Measurements from ENCODE around the gene KRT77. TPM values are rescaled to one million over a fixed set of nuclear protein-coding genes. Genes with fewer than 3 reads are reported as not detected.

The KRT77 gene
- total RNA-seq, 1 donor = not detected

DNA sequence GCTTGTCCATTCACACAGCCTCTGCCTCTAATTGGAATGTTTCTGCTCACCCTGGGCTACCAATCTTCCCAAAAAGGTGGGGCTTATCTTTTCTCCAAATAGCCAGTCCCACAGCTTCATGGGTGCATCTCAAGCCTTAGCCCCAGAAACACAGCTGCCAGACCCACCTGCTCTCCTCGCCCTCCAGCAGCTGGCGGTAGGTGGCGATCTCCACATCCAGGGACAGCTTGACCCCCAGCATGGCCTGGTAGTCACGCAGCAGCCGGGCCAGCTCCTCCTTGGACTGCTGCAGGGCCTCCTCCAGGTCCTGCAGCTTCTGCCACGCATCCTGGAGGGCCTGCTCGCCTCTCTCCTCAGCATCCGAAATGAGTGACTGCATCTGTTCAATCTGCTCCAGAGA is 11.1 kb downstream of the KRT77 start:
- Histone ChIP-seq H3K79me2 (ENCODE audit: insufficient read depth, low read length) (no peaks in the 10 kb centered on the region), H3K27me3 (ENCODE audit: insufficient read depth, low read length) (peaks cover 55% of the 10 kb centered on the region), H4K20me1 (ENCODE audit: insufficient read depth, low read length) (no peaks in the 10 kb centered on the region)

DNA sequence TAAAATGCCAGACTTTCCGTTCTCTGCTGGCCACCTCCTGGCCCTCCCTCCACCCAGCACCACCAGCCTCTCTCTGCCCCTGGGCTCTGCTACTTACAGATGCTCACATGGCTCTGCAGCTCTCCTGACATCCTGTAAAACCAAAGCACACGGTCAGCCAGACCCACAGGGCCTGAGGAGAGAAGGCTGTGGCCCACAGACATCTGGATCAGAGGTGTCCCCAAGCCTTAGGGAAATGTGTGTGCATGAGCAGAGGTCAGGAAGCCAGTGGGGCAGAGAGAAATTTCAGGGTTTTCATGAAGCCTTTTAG is 11.5 kb downstream of the KRT77 start:
- Histone ChIP-seq H2AFZ (ENCODE audit: low read length) (no peak overlapping the region), H3K4me1 (ENCODE audit: insufficient read depth, low read length) (no peaks in the 10 kb centered on the region), H4K20me1 (ENCODE audit: insufficient read depth, low read length) (no peaks in the 10 kb centered on the region), H3K27me3 (ENCODE audit: insufficient read depth, low read length) (peaks cover 53% of the 10 kb centered on the region), H3K9me3 (ENCODE audit: low read depth, low read length) (no peaks in the 10 kb centered on the region), H3K36me3 (ENCODE audit: insufficient read depth, low read length) (no peaks in the 10 kb centered on the region), H3K4me2 (ENCODE audit: insufficient read depth, low read length) (no peak overlapping the region), H3K27ac (ENCODE audit: low read depth, low read length) (no peak overlapping the region), H3K79me2 (ENCODE audit: insufficient read depth, low read length) (no peaks in the 10 kb centered on the region), H3K4me3 (ENCODE audit: insufficient read depth, low read length) (no peak overlapping the region)
- TF ChIP-seq, protein P1, sequence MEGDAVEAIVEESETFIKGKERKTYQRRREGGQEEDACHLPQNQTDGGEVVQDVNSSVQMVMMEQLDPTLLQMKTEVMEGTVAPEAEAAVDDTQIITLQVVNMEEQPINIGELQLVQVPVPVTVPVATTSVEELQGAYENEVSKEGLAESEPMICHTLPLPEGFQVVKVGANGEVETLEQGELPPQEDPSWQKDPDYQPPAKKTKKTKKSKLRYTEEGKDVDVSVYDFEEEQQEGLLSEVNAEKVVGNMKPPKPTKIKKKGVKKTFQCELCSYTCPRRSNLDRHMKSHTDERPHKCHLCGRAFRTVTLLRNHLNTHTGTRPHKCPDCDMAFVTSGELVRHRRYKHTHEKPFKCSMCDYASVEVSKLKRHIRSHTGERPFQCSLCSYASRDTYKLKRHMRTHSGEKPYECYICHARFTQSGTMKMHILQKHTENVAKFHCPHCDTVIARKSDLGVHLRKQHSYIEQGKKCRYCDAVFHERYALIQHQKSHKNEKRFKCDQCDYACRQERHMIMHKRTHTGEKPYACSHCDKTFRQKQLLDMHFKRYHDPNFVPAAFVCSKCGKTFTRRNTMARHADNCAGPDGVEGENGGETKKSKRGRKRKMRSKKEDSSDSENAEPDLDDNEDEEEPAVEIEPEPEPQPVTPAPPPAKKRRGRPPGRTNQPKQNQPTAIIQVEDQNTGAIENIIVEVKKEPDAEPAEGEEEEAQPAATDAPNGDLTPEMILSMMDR (IDR thresholded peaks at IDR 0.05; ENCODE audit: extremely low read depth, low read depth, low read length) = no peak
- no peak for DNase-seq (ENCODE audit: insufficient read length, low spot score, missing footprints)

More for the DNA sequence above, 11.1 kb downstream of the KRT77 start:
- no peak for DNase-seq (ENCODE audit: insufficient read length, low spot score, missing footprints)
- no peaks in the 10 kb centered on the region for H3K4me1 ChIP-seq (ENCODE audit: insufficient read depth, low read length)
- no peak overlapping the region for H3K4me2 ChIP-seq (ENCODE audit: insufficient read depth, low read length)
- no peak overlapping the region for H3K4me3 ChIP-seq (ENCODE audit: insufficient read depth, low read length)
- TF ChIP-seq, protein P1 (IDR thresholded peaks at IDR 0.05; ENCODE audit: extremely low read depth, low read depth, low read length) = no peak
- H2AFZ ChIP-seq (ENCODE audit: low read length) = no peak overlapping the region
- H3K36me3 ChIP-seq (ENCODE audit: insufficient read depth, low read length) = no peaks in the 10 kb centered on the region
- H3K27ac ChIP-seq (ENCODE audit: low read depth, low read length) = no peak overlapping the region
- no peaks in the 10 kb centered on the region for H3K9me3 ChIP-seq (ENCODE audit: low read depth, low read length)

DNA sequence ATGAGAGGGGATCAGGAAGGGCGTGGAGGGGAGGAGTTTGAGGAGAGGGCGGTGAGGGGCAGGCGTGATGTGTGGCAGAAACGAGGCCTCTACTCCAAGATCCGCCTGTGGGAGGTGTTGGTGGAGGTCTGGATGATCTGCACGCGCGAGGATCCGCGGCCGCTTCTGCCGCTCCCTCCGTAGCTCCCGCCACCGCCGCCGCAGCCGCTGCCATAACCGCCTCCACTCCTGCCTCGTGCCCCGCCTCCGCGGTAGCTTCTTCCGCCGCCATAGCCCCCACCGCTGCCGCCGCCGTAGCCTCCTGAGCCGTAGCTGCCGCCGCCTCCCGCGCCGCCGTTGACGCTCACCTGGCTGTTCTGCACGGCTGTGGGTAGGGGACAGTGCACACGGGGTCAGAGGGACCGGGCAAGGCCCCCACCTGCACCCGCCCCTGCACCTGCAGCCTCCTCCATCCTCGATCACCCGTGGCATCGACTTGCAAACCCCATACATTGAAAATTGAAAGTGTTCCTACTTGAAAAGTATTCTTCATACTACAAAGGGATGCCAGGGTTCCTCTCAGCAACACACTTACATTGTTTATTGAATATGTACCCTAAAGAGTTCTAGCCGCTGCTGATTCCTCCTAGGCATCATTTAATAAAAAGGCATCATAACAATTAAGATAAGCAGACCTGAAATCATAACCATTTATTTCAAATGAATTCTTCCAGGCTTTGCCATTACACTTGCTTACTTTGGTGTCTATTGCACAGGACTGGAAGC is 12.1 kb downstream of the KRT77 start:
- Histone ChIP-seq H3K79me2 (ENCODE audit: insufficient read depth, low read length) (no peaks in the 10 kb centered on the region), H3K4me2 (ENCODE audit: insufficient read depth, low read length) (peak overlapping the region; percentile 24), H2AFZ (ENCODE audit: low read length) (no peak overlapping the region), H3K9me3 (ENCODE audit: low read depth, low read length) (no peaks in the 10 kb centered on the region), H3K4me3 (ENCODE audit: insufficient read depth, low read length) (no peak overlapping the region), H4K20me1 (ENCODE audit: insufficient read depth, low read length) (no peaks in the 10 kb centered on the region), H3K4me1 (ENCODE audit: insufficient read depth, low read length) (no peaks in the 10 kb centered on the region), H3K27me3 (ENCODE audit: insufficient read depth, low read length) (peaks cover 51% of the 10 kb centered on the region), H3K27ac (ENCODE audit: low read depth, low read length) (no peak overlapping the region), H3K36me3 (ENCODE audit: insufficient read depth, low read length) (no peaks in the 10 kb centered on the region)
- TF ChIP-seq, protein P1 (IDR thresholded peaks at IDR 0.05; ENCODE audit: extremely low read depth, low read depth, low read length) = no peak
- no peak for DNase-seq (ENCODE audit: insufficient read length, low spot score, missing footprints)

DNA sequence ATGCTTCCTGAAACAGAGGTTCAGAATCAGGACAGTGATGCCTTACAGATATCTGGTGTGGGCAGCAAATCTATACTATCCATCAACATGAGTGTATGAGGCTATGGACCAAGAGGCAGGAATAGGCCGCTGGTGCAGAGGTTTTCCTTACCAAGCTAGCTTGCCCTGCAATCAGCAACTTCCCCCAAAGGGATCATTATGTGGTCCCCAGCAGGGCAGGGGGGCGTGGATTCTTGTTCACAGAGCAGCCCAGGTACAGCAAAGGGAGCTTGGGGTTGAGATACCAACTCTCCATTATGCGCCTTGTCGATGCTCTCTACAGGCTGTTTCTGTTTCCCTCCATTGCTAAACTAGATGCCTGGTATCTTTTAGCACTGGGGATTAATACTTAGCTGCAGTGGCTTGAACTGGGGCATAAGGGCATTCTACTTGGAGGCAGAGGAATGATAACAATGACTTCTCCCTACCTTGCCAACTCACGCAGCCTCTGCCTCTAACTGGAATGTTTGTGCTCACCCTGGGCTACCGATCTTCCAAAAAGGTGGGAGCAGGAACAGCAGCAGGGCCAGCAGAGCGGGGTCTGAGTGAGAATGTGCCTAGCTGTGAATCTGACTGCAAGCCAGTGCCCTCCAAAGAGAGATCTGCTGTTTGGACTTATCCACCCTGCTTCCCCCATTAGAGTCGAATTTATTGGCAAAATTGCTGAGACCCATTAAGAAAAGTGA is 12.8 kb downstream of the KRT77 start:
- TF ChIP-seq, protein P1 (IDR thresholded peaks at IDR 0.05; ENCODE audit: extremely low read depth, low read depth, low read length) = no peak
- no peaks in the 10 kb centered on the region for H3K79me2 ChIP-seq (ENCODE audit: insufficient read depth, low read length)
- no peak overlapping the region for H3K27ac ChIP-seq (ENCODE audit: low read depth, low read length)
- H4K20me1 ChIP-seq (ENCODE audit: insufficient read depth, low read length) = no peaks in the 10 kb centered on the region
- H3K9me3 ChIP-seq (ENCODE audit: low read depth, low read length) = no peaks in the 10 kb centered on the region
- H3K4me2 ChIP-seq (ENCODE audit: insufficient read depth, low read length) = peak overlapping the region; percentile 24
- no peak for DNase-seq (ENCODE audit: insufficient read length, low spot score, missing footprints)
- H3K4me3 ChIP-seq (ENCODE audit: insufficient read depth, low read length) = no peak overlapping the region
- no peaks in the 10 kb centered on the region for H3K4me1 ChIP-seq (ENCODE audit: insufficient read depth, low read length)
- no peak overlapping the region for H2AFZ ChIP-seq (ENCODE audit: low read length)
- peaks cover 56% of the 10 kb centered on the region for H3K27me3 ChIP-seq (ENCODE audit: insufficient read depth, low read length)
- no peaks in the 10 kb centered on the region for H3K36me3 ChIP-seq (ENCODE audit: insufficient read depth, low read length)

Data from osteoblast (primary cell).